Stimulated activated naive CD4-positive, alpha-beta T cell (primary cell): ENCODE results near the gene EOGT.

ENCODE experiments used
- DNase-seq, 6 experiments: peaks; one replicate each; lab custom pipeline; 2025; lab: John Stamatoyannopoulos, UW

EOGT gene

DNA sequence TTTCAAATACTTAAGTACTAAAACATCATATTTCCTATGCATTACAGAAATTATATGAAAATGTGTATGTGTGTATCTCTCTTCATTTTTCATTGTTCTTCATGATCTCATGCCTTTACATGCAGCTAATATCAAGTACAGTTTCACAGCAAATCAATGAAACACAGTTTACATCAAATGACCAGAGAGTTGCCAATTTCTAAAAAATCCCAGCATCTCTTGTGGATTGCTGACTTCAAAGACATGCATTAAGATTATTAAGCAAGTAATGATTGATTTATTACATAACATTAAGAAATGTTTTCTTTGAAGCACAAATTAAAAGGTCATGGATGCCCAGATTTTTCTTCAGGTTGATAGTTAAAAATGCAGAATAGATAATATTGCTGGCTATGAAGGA lies 50.1 kb downstream of the EOGT start:
- no peak for DNase-seq

DNA sequence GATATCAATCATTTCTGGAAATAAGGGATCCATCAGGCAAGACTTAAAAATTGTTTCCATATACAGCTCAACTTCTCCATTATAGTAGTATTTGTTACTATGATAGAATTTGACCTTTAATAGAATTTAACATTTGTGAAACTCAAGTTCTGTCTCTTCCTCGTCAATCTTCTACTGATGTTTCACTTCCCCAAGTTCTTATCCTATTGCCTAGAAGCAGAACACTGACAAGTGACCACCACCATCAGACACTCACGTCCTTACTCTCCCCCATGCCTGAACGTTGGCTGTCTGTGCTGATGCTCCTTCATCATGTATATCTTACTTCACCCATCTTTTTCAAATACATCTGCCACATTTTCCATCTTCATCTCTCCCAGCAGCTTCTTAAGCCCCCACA lies 54.6 kb downstream of the EOGT start:
- no peak for DNase-seq

DNA sequence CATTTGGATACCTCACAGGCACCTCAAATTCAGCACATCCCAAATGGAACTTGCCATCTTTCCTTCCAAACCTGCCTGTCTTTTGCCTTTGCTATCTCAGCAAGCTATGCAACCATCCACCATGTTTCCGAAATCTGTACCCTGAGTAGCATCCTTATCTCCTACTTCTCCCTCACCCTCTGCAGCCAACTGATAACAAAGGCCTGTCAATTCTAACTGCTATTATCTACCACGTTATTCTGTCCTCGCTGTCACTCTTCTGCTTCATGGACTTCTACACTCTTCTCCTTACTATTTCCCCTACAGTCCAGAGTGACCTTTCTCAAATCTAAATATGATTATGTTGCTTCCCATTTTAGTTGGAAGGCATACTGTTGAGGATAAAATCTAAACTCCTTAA lies 55.6 kb downstream of the EOGT start:
- DNase-seq, result no peak

GRCh38 chr3:68953816-68954444 lies 59.6 kb downstream of the EOGT start:
- no peak for DNase-seq

GRCh38 chr3:68945225-68945624 lies 68.3 kb downstream of the EOGT start:
- DNase-seq, result no peak

GRCh38 chr3:68943753-68944500 lies 69.6 kb downstream of the EOGT start:
- no peak for DNase-seq

- DNase-seq, result no peak
Measured at GRCh38 chr3:68941055-68941454, 72.4 kb downstream of the EOGT start.

DNA sequence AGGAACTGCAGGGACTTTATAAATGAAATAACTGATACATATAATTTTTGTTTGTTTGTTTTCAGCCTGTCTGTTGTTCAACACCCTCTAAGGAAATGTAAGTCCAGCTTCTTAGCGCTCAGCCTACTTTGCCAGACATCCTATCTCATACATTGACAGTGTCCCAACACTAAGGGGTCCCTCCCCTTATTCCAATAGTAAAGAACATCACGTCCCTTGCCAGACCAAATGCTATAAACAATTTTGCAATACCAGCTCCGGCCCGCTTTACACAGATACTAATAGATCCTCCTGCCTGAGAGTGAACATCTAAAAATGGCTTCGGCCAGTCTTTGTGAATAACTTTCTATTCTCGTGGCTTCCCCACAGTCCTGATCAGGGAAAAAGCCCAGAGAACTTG lies 76.6 kb downstream of the EOGT start:
- no peak for DNase-seq

- DNase-seq, result no peak
Measured at GRCh38 chr3:68935778-68936177, 77.7 kb downstream of the EOGT start.

GRCh38 chr3:68931406-68932149 lies 81.9 kb downstream of the EOGT start:
- DNase-seq, result no peak
